SJCRH30 (cell line): Measurements from ENCODE around the gene PCGF3. TPM values are rescaled to one million over a fixed set of nuclear protein-coding genes. Genes with fewer than 3 reads are reported as not detected.
"Not testable (repeated sequence)": the region's sequence is repeated elsewhere in the genome, so short reads cannot be mapped to it uniquely, and the experiment has no call there.

Experiments used
- DNase-seq, 2 experiments: peaks; one replicate each; pipeline ENCODE4 v3.0.0-alpha.2; 2015 to 2020
- H3K27ac ChIP-seq: fragments of 250-450 bp; sonication (Bioruptor Pico); 2 replicates; pipeline ENCODE4 v1.5.1; 2020; ENCODE audit warnings: mild to moderate bottlenecking, moderate library complexity
- H3K27me3 ChIP-seq: fragments of 250-450 bp; sonication (Bioruptor Pico); 2 replicates; pipeline ENCODE4 v1.5.1; 2020; ENCODE audit warnings: mild to moderate bottlenecking, moderate library complexity
- H3K36me3 ChIP-seq: fragments of 250-450 bp; sonication (Bioruptor Pico); 2 replicates; pipeline ENCODE4 v1.5.1; 2020; ENCODE audit warnings: mild to moderate bottlenecking, moderate library complexity
- H3K4me1 ChIP-seq: fragments of 250-450 bp; sonication (Bioruptor Pico); 2 replicates; pipeline ENCODE4 v1.5.1; 2020; ENCODE audit warnings: mild to moderate bottlenecking, moderate library complexity
- H3K4me3 ChIP-seq: fragments of 250-450 bp; sonication (Bioruptor Pico); 2 replicates; pipeline ENCODE4 v1.5.1; 2020; ENCODE audit warnings: mild to moderate bottlenecking, moderate library complexity
- H3K9me3 ChIP-seq: fragments of 250-450 bp; sonication (Bioruptor Pico); replicated peaks from 2 replicates; pipeline ENCODE4 v1.5.1; 2020; ENCODE audit warnings: mild to moderate bottlenecking, moderate library complexity
- total RNA-seq: library from RNA; depleted of rRNA; stranded (reverse); fragments of >200 nt; shearing (Covaris generic); gene quantifications from 2 replicates; pipeline ENCODE4 v1.2.3, GENCODE V29; 2014

PCGF3 gene
- total RNA-seq, 1 experiment from 2014 or later, result 60.4 TPM

GRCh38 chr4:754221-755120, 48.8 kb downstream of the PCGF3 start:
- peaks cover 54% of the 10 kb centered on the region for H3K36me3 ChIP-seq

GRCh38 chr4:757111-757510, 51.5 kb downstream of the PCGF3 start:
- Histone ChIP-seq H3K27ac (no peak overlapping the region), H3K27me3 (no peaks in the 10 kb centered on the region), H3K4me3 (no peak overlapping the region), H3K4me1 (peaks cover 8% of the 10 kb centered on the region), H3K36me3 (peaks cover 63% of the 10 kb centered on the region), H3K9me3 (no peaks in the 10 kb centered on the region)
- DNase-seq, result no peak

More at GRCh38 chr4:754221-755120, 48.8 kb downstream of the PCGF3 start:
- Histone ChIP-seq H3K4me3 (no peak overlapping the region), H3K9me3 (no peaks in the 10 kb centered on the region), H3K27ac (no peak overlapping the region), H3K27me3 (no peaks in the 10 kb centered on the region), H3K4me1 (peaks cover 20% of the 10 kb centered on the region)
- no peak for DNase-seq

- H3K27me3 ChIP-seq, H3K4me1 ChIP-seq, H3K9me3 ChIP-seq, DNase-seq, H3K4me3 ChIP-seq, H3K27ac ChIP-seq: not testable (repeated sequence)
- peaks cover 70% of the 10 kb centered on the region for H3K36me3 ChIP-seq
Observed at GRCh38 chr4:759810-760209, 54.2 kb downstream of the PCGF3 start.

DNA sequence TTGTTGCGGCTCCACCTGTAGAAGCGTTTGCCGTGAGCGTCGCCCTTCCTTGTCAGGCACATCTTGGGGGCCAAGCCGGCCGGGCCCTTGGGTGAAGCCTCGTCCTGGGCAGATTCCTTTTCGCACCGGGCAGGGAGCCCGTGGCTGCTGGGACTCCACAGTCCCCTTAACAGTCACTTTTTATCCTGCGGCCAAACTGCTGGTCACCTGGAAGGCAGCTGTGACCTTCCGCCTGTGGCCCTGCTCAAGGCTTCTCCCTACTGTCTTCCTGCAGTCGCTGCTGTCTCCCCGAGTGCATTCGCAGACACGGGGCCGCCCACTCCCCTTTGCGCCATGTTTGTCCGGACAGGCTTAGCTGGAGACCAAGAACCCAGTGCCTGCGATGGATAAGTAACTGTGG, 55.0 kb downstream of the PCGF3 start:
- H3K36me3 ChIP-seq, result peaks cover 71% of the 10 kb centered on the region
- 0 out of 2 replicates have a peak, but pooled peaks cover 3% of the 10 kb centered on the region for H3K9me3 ChIP-seq
- no peak overlapping the region for H3K4me3 ChIP-seq
- H3K4me1 ChIP-seq, result no peaks in the 10 kb centered on the region
- H3K27ac ChIP-seq, result no peak overlapping the region
- H3K27me3 ChIP-seq, result no peaks in the 10 kb centered on the region
- DNase-seq, result no peak

DNA sequence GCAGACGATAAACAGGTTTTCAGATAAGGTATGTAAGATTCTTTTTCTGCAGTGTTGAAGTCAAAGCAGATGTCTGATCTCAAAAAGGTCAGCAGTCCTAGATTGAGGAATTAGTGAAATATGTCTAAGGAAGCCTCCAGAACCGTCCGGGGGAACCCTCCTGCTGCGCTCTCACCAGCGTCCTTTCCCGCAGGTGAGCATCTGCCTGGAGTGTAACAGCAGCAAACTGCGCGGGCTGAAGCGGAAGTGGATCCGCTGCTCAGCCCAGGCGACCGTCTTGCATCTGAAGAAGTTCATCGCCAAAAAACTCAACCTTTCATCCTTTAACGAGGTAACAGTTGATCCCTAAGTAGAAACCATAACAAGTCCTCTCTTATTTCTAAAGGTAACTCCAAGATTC, 55.5 kb downstream of the PCGF3 start:
- no peak overlapping the region for H3K27ac ChIP-seq
- H3K27me3 ChIP-seq, result no peaks in the 10 kb centered on the region
- 0 out of 2 replicates have a peak, but pooled peaks cover 3% of the 10 kb centered on the region for H3K9me3 ChIP-seq
- no peaks in the 10 kb centered on the region for H3K4me1 ChIP-seq
- peaks cover 76% of the 10 kb centered on the region for H3K36me3 ChIP-seq
- DNase-seq, result no peak
- no peak overlapping the region for H3K4me3 ChIP-seq

DNA sequence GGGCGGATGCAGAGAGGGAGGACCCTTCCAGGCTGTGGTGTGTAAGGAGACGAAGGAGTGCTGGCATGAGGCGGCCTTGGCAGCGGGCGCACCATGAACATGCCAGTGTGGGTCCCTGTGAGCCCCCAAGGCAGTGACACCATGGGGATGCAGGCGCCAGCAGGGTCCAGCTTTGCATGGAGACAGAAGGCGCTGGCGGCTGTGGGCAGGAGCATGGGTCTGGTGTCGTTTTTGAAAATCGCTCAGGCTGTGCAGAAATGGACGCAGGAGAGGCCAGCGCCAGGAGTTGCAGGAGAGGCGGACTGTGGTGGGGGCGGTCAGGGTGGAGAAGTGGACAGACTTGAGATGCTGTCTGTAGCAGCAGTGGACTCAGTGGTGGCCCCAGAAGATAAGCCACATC, 56.1 kb downstream of the PCGF3 start:
- peaks cover 71% of the 10 kb centered on the region for H3K36me3 ChIP-seq
- no peak overlapping the region for H3K4me3 ChIP-seq
- H3K27ac ChIP-seq, result no peak overlapping the region
- no peaks in the 10 kb centered on the region for H3K27me3 ChIP-seq
- 0 out of 2 replicates have a peak, but pooled peaks cover 3% of the 10 kb centered on the region for H3K9me3 ChIP-seq
- DNase-seq, result no peak
- no peaks in the 10 kb centered on the region for H3K4me1 ChIP-seq

DNA sequence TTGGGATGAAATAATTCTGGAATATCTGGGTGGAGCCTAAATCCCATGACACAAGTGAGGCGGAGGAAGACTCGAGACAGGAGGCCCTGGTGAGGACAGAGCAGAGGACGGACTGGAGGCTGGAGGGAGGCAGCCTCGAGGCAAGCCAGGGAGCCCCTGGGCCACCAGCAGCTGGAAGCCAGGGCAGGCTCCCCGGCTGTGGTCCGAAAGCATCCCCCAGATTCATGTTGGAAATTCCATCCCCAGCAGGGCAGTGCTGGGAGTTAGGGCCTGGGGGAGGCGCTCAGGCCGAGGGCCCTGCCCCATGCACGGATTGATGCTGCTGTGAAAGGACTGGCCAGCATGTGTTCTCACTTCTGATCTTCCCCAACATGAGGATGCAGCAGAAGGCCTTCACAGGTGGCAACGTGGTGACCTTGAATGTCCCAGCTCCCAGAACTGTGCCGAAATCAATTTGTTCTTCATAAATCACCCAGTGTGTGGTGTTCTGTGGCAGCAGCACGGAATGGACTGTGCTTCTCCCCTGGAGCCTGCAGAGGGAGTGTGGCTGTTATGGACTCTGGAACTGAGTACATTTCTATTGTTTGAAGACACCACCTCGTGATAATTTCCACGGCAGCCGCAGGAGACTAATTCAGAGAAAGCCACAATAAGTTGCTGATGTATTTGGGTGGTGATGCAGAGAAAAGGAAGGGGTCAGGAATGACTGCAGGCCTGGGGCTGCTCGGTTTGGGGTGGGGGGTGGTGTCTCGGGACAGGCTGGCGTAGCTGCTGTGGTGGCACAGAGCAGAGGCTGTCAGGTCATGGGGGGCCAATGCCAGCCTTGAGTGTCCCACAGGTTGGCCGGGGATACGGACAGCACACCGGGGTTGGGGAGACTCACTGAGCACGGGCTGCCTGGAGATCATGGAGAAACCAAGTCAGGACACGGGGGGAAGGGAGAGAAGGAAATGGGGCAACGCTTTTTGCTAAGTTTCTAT, 56.9 kb downstream of the PCGF3 start:
- Histone ChIP-seq H3K9me3 (0 out of 2 replicates have a peak, but pooled peaks cover 3% of the 10 kb centered on the region), H3K4me1 (no peaks in the 10 kb centered on the region), H3K27ac (no peak overlapping the region), H3K27me3 (no peaks in the 10 kb centered on the region), H3K4me3 (no peak overlapping the region), H3K36me3 (peaks cover 70% of the 10 kb centered on the region)
- no peak for DNase-seq

- DNase-seq, result no peak
Observed at GRCh38 chr4:763191-763810, 57.7 kb downstream of the PCGF3 start.

DNA sequence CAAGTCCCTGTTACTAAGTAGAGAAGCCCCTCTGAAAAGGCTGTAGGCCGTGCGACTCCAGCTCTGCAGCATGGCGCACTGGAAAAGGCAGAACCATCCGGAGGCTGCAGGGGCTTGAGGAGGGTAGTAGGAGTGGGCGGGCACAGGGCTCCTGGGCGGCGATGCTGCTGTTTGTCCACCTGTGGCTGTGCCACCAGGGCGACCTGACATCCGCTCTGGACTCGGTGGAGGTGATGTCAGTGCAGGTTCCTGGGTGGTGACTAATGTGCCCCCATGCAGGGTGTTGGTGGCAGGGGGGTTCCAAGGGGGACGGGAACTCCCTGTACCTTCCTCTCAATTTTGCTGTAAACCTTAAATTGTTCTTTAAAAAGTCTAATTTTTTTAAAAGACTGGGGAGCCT, 58.3 kb downstream of the PCGF3 start:
- H3K36me3 ChIP-seq, result peaks cover 79% of the 10 kb centered on the region
- no peak for DNase-seq
- no peaks in the 10 kb centered on the region for H3K4me1 ChIP-seq
- H3K27ac ChIP-seq, result no peak overlapping the region
- H3K27me3 ChIP-seq, result no peaks in the 10 kb centered on the region
- 0 out of 2 replicates have a peak, but pooled peaks cover 3% of the 10 kb centered on the region for H3K9me3 ChIP-seq
- H3K4me3 ChIP-seq, result no peak overlapping the region

More at GRCh38 chr4:763191-763810, 57.7 kb downstream of the PCGF3 start:
- H3K27ac ChIP-seq, result no peak overlapping the region
- 0 out of 2 replicates have a peak, but pooled peaks cover 3% of the 10 kb centered on the region for H3K9me3 ChIP-seq
- H3K4me1 ChIP-seq, result no peaks in the 10 kb centered on the region
- H3K36me3 ChIP-seq, result peaks cover 73% of the 10 kb centered on the region
- no peaks in the 10 kb centered on the region for H3K27me3 ChIP-seq
- H3K4me3 ChIP-seq, result no peak overlapping the region

GRCh38 chr4:764405-765169, 59.0 kb downstream of the PCGF3 start:
- no peaks in the 10 kb centered on the region for H3K4me1 ChIP-seq
- H3K9me3 ChIP-seq, result 0 out of 2 replicates have a peak, but pooled peaks cover 3% of the 10 kb centered on the region
- peaks cover 86% of the 10 kb centered on the region for H3K36me3 ChIP-seq
- no peak overlapping the region for H3K27ac ChIP-seq
- no peak overlapping the region for H3K4me3 ChIP-seq
- no peaks in the 10 kb centered on the region for H3K27me3 ChIP-seq
- no peak for DNase-seq

GRCh38 chr4:766152-766515, 60.5 kb downstream of the PCGF3 start:
- peaks cover 85% of the 10 kb centered on the region for H3K36me3 ChIP-seq

DNA sequence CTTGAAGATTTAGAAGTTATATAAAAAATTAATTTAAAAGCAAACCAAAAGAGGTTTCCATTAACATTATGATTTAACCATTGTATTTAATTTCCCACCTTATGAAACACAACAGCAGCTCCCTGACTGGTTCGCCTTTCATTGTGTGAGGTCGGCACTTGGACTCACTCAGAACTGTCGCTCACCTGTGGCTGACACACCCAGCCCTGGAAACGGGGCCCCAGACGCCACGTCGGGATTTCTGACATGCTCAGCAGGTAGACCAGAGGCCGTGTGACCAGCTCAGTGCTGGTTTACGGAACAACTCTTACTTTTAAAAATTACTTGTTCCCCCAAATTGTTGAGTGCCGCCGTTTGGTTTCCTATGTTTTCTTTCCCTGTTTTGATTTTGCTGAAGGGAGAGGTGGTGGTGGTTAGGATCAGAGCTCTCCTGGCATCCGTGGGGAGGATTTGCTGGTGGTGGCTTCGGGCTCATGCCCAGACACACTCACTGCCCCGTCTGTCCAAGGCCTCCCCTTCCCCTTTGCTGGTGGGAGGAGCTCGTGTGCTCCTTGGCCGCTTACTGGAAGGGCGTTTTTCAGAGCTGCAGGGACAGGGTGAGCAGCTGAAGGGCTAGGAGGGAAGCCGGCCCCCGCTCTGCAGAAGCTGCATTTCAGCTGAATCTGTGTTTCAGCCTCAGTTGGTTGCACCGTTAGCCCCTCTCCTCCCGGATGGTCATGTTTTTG, 61.1 kb downstream of the PCGF3 start:
- peaks cover 83% of the 10 kb centered on the region for H3K36me3 ChIP-seq
- no peak overlapping the region for H3K27ac ChIP-seq
- no peaks in the 10 kb centered on the region for H3K27me3 ChIP-seq
- H3K4me1 ChIP-seq, result no peaks in the 10 kb centered on the region
- 0 out of 2 replicates have a peak, but pooled peaks cover 3% of the 10 kb centered on the region for H3K9me3 ChIP-seq
- DNase-seq, result no peak
- no peak overlapping the region for H3K4me3 ChIP-seq

More at GRCh38 chr4:766152-766515, 60.5 kb downstream of the PCGF3 start:
- DNase-seq, result no peak
- no peak overlapping the region for H3K4me3 ChIP-seq
- no peaks in the 10 kb centered on the region for H3K4me1 ChIP-seq
- H3K27me3 ChIP-seq, result no peaks in the 10 kb centered on the region
- H3K9me3 ChIP-seq, result 0 out of 2 replicates have a peak, but pooled peaks cover 3% of the 10 kb centered on the region
- no peak overlapping the region for H3K27ac ChIP-seq

DNA sequence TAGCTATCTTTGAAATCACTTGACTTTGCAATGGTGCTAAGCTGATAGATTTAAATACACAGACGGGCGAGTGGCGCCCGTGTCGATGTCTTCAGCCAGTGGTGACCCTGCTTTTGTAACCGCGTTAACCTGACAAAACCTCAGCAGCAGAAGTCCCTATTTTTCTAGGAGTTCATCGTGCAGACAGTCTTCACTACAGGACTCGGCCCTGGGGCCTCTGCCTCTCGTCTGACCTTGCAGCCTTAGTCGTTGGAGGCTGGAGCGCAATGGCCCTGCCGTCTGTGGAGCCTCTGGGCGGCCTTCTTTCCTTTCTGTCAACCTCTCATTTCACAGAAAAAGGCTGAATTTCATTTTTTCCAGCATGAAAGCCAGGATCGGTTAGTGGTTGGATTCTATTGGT, 62.4 kb downstream of the PCGF3 start:
- Histone ChIP-seq H3K27ac (no peak overlapping the region), H3K4me1 (no peaks in the 10 kb centered on the region; the same call in 1 of the 2 replicates), H3K4me3 (no peak overlapping the region), H3K9me3 (0 out of 2 replicates have a peak, but pooled peaks cover 3% of the 10 kb centered on the region), H3K36me3 (peaks cover 79% of the 10 kb centered on the region), H3K27me3 (no peaks in the 10 kb centered on the region)
- DNase-seq, result no peak
